ENCODE data around the gene SAP30L.

The SAP30L gene

DNA sequence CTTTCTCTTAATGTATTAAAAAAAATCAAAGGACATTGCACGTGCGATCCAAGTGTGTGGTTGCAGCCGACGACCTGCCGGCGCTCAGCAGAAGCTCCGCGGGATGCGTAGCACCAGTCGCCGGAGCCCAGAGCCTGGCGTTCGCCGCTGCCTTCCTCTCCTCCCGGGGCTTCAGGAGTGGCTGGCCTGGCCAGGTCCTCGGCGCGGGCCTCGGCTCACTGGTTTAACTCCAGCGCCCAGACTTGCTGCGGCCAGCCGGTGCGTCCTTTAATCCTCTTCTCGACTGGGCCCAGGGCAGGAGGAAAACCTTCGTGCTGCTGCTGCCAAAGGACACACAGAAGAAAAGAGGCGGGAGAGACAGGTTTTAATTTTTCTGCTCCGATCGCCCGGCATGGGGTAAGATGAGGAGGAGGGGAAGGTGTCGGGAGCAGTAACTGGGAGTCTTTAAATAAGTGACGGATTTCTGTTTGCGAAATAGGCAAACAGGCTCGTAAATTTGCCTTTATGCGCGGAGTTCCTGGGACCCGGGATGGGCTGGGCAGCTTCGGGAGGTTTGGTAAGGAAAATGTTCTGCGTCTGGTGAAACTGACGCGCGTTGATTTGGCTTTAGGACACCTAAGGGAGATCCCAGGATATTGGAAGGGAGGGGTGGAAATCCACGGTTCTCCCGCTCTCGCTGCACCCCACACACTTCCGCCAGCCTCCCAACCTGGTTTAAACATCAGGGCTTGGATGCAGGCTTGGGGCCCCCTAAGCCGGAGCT is 30.0 kb downstream of the SAP30L start:
- H3K27ac ChIP-seq (ENCODE audit: low read length): no peak overlapping the region
- H3K79me2 ChIP-seq (ENCODE audit: low read length): no peaks in the 10 kb centered on the region
- H3K9ac ChIP-seq (ENCODE audit: low read length): no peak overlapping the region
- H3K4me2 ChIP-seq (ENCODE audit: low read depth, low read length): no peak overlapping the region
- H3K4me1 ChIP-seq (ENCODE audit: low read length): no peaks in the 10 kb centered on the region
- no peak overlapping the region for H2AFZ ChIP-seq (ENCODE audit: low read length)
- no peaks in the 10 kb centered on the region for H3K9me3 ChIP-seq (replicated peaks; ENCODE audit: insufficient read depth, low read length)
- no peaks in the 10 kb centered on the region for H3F3A ChIP-seq (ENCODE audit: insufficient read depth, low read length)
- TF ChIP-seq, protein P1, sequence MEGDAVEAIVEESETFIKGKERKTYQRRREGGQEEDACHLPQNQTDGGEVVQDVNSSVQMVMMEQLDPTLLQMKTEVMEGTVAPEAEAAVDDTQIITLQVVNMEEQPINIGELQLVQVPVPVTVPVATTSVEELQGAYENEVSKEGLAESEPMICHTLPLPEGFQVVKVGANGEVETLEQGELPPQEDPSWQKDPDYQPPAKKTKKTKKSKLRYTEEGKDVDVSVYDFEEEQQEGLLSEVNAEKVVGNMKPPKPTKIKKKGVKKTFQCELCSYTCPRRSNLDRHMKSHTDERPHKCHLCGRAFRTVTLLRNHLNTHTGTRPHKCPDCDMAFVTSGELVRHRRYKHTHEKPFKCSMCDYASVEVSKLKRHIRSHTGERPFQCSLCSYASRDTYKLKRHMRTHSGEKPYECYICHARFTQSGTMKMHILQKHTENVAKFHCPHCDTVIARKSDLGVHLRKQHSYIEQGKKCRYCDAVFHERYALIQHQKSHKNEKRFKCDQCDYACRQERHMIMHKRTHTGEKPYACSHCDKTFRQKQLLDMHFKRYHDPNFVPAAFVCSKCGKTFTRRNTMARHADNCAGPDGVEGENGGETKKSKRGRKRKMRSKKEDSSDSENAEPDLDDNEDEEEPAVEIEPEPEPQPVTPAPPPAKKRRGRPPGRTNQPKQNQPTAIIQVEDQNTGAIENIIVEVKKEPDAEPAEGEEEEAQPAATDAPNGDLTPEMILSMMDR (IDR thresholded peaks at IDR 0.05; ENCODE audit: low read length): no peak
- TF ChIP-seq EZH2phosphoT487 (IDR thresholded peaks at IDR 0.05; ENCODE audit: low read length) (no peak), EZH2 (optimal IDR thresholded peaks at IDR 0.05; ENCODE audit: low read depth, low read length) (no peak)
- peaks cover 69% of the 10 kb centered on the region for H3K27me3 ChIP-seq (replicated peaks; ENCODE audit: insufficient read depth, low read length)
- H3K4me3 ChIP-seq (ENCODE audit: low read length): no peak overlapping the region
- no peaks in the 10 kb centered on the region for H3K36me3 ChIP-seq (replicated peaks; ENCODE audit: insufficient read depth, low read length)
- no peaks in the 10 kb centered on the region for H4K20me1 ChIP-seq (ENCODE audit: insufficient read depth, low read length)
- no peaks in the 10 kb centered on the region for H3K9me2 ChIP-seq (replicated peaks; ENCODE audit: insufficient read depth, low read length)
- DNase-seq: no peak

- DNase-seq: no peak
- Histone ChIP-seq H3K27ac (ENCODE audit: low read length) (no peak overlapping the region), H3K9ac (ENCODE audit: low read length) (no peak overlapping the region), H3K36me3 (replicated peaks; ENCODE audit: insufficient read depth, low read length) (no peaks in the 10 kb centered on the region), H2AFZ (ENCODE audit: low read length) (no peak overlapping the region), H3K9me3 (replicated peaks; ENCODE audit: insufficient read depth, low read length) (no peaks in the 10 kb centered on the region), H3K9me2 (replicated peaks; ENCODE audit: insufficient read depth, low read length) (no peaks in the 10 kb centered on the region), H3K4me3 (ENCODE audit: low read length) (no peak overlapping the region), H4K20me1 (ENCODE audit: insufficient read depth, low read length) (no peaks in the 10 kb centered on the region), H3K27me3 (replicated peaks; ENCODE audit: insufficient read depth, low read length) (peaks cover 76% of the 10 kb centered on the region), H3K79me2 (ENCODE audit: low read length) (no peaks in the 10 kb centered on the region), H3K4me2 (ENCODE audit: low read depth, low read length) (no peak overlapping the region), H3F3A (ENCODE audit: insufficient read depth, low read length) (no peaks in the 10 kb centered on the region), H3K4me1 (ENCODE audit: low read length) (no peaks in the 10 kb centered on the region)
- TF ChIP-seq EZH2phosphoT487 (IDR thresholded peaks at IDR 0.05; ENCODE audit: low read length) (no peak), EZH2 (optimal IDR thresholded peaks at IDR 0.05; ENCODE audit: low read depth, low read length) (no peak)
These were observed 30.8 kb downstream of the SAP30L start for GRCh38 chr5:154476354-154477205.

- Histone ChIP-seq H3K79me2 (ENCODE audit: low read length) (no peaks in the 10 kb centered on the region), H3K36me3 (replicated peaks; ENCODE audit: insufficient read depth, low read length) (no peaks in the 10 kb centered on the region), H3K4me1 (ENCODE audit: low read length) (no peaks in the 10 kb centered on the region), H3K4me3 (ENCODE audit: low read length) (no peak overlapping the region), H3K9me2 (replicated peaks; ENCODE audit: insufficient read depth, low read length) (no peaks in the 10 kb centered on the region), H3K9ac (ENCODE audit: low read length) (no peak overlapping the region), H3K27me3 (replicated peaks; ENCODE audit: insufficient read depth, low read length) (peaks cover 85% of the 10 kb centered on the region), H3K4me2 (ENCODE audit: low read depth, low read length) (no peak overlapping the region), H3K9me3 (replicated peaks; ENCODE audit: insufficient read depth, low read length) (no peaks in the 10 kb centered on the region), H2AFZ (ENCODE audit: low read length) (no peak overlapping the region), H3F3A (ENCODE audit: insufficient read depth, low read length) (no peaks in the 10 kb centered on the region), H3K27ac (ENCODE audit: low read length) (no peak overlapping the region), H4K20me1 (ENCODE audit: insufficient read depth, low read length) (no peaks in the 10 kb centered on the region)
- TF ChIP-seq EZH2phosphoT487 (IDR thresholded peaks at IDR 0.05; ENCODE audit: low read length) (no peak), EZH2 (optimal IDR thresholded peaks at IDR 0.05; ENCODE audit: low read depth, low read length) (no peak)
- TF ChIP-seq, protein P1 (IDR thresholded peaks at IDR 0.05; ENCODE audit: low read length): no peak
- DNase-seq: no peak
These were observed 31.8 kb downstream of the SAP30L start for GRCh38 chr5:154477382-154478223.
